Germinal center (tissue), 1 donor: ENCODE measurements around the gene TCF4.

Source experiments
- DNase-seq: peaks from one replicate; pipeline ENCODE4 v3.0.0; 2012; ENCODE audit warnings: mixed read lengths, low spot score

Gene TCF4

DNA sequence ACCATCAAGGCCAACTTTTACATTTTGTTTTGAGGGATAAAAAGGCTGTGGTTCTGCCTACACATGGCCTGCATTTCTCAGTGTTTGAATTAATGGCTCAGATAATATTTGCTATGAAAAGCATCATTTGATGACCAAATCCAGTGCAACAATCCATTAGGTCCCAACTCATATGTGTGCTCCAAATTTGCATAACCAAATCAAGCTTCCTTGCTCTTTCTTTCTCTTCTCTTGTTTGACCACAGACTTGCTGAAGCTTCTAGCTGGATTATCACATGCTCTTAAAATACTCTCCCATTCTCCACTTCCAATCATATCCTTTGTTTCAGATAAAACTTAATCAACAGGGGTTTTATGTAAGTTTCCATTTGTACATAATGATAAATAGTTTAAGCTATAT, 147.0 kb downstream of the TCF4 start:
- no peak for DNase-seq

DNA sequence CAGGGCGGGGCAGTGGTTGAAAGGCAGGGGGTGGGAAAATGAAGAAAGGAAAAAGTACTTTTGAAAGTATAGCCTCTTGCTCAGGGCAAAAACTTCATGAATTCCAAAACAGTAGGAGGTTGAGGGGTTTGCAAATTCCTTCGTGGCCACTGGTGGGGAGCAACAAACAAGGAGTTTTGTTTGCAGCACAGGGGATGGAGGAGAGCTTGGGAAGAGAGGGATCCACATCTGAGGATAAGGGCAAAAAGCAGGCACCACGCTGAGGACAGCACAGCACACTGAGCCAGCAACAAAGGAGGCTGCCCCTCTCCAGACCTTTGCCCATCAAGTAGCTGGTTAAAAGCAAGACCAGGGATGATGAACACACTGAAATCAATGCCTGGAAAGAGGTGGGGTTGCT, 148.9 kb downstream of the TCF4 start:
- DNase-seq: no peak

DNA sequence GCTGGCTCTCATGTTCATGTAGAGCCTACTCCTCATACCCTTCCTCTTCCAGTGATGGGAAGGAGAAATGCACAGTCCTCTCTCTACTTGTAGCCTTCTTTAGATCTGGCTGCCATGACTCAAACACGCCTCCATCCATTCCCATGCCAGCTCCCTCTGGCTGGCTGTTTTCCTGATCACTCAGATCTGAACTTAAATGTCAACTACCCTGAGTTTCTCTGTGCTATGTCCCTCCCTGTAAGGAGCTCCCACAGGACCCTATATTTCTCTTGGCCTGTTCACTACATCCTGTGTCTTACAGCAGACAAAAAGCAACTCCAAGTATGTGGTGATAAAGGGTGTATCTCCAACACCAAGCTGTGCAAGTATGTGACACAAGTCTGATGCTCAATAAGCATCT, 152.4 kb downstream of the TCF4 start:
- no peak for DNase-seq

DNA sequence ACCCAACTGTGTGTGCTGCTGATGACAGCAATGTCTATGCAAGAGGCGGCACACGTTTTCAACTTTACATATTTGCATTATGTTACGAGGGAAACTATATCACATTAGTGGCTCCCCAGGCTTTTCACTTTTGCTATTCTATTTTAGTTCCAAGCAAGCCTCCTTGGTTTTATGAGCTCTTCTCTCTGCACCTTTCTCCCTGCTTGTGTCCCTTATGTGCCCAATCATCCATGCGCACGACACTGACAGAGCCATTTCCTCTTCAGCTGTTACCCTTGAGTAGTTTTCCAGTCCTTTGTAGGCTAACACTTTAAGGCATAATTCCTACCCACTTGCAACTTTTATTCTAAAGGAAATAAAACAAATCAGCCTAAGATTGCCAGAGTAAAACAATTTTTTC, 154.3 kb downstream of the TCF4 start:
- DNase-seq: peak; percentile 29

DNA sequence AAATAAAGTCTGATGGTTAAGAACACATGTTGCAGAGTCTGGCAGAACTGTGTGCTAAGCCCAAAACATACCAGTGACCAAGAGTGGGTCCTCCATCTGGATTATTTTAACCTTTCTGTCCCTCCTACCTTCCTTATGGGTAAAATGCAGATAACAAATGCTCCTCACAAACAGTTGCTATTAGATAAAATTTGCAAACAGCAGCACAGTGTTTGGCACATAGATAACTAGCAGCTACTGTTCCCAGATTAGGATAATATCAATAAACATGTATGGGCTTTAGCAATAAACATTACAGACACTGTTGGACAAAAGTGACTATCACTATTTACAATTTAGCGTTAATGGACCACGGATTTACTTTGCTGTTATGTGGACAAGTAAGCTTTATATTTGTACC, 154.9 kb downstream of the TCF4 start:
- no peak for DNase-seq

DNA sequence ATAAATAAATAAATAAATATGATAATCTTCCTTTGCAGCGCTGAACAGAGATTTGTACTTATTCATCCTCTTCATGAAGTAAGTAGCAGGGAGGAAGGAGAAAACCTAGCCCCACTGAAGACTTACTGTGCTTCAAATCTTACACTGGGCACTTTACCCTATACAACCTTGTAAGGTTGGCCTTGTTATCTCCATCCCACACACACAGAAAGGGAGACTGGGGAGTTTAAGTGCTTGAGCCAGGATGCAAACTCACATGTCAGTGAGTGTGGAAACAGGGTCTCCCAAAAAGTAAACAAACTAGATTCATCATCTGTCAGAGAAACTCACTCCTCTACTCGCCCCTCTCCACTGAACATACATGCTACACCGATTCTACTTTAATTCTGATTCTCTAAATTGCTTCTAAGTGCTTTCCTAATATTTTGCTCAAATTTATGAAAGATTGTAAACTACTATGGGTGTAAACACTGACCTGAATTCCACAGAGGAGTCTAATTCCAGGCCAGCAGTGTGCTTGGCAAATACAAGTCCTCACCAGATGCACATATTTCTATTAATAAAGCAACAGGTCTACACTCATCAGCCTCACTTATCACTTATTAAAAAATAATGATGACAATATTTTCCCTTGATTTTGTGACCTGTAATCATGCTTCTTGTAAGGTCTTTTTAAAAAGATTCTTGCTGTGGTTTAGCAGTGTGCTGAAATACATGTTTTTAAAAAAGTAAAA, 155.5 kb downstream of the TCF4 start:
- no peak for DNase-seq

DNA sequence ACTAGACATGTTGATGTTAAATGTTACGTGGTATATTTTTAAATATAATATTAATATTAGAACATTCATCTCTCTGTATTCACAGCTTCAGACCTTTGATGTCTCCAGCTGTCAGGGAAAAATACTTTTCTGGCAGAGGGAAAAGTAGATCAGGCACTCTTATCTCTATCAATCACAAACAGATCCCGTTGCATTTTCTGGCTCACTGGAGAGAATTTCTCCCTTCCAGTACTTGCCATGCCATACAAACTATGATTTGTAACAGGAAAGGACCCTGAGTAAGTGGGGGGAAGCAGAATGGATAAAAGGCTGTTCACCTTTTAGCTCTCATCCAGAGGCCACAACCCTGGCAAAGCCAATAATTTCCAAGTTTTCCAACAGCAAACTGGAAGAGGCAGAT, 158.0 kb downstream of the TCF4 start:
- DNase-seq: no peak

DNA sequence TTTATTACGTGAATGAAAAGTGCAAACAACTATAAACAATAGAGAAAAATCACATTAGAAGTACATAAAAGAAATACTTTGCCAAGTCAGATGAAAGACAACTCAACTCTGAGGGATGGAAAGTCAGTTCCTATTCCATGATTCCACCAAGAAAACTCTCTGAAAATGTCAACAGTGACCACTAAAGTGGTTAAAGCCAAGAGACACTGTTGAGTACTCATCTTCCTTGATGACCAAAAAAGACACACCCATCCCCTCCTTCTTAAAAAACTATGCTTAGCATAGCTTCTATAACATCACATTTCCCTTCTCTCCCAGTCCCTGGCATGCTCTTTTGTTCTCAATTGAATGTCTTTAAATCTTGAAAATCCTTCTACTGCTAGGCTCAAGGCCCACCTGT, 160.0 kb downstream of the TCF4 start:
- no peak for DNase-seq

DNA sequence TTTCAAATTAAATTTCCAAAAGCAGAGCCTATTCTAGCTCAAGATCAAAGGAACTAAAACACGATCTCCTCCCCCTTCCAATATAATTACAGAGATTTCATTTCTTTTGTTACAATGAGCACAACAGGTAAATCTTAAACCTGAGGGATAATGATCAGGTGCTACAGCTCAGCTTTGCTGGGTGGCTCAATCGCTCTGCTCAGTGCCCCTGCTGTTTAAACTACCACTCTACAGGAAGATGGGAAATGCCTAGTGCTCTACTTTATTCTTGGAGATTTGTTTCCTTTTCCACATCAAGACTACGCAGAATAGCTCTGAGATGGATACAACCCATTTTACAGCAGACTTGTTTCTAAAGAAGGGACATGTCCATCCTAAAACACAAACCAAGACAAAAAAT, 162.3 kb downstream of the TCF4 start:
- no peak for DNase-seq

DNA sequence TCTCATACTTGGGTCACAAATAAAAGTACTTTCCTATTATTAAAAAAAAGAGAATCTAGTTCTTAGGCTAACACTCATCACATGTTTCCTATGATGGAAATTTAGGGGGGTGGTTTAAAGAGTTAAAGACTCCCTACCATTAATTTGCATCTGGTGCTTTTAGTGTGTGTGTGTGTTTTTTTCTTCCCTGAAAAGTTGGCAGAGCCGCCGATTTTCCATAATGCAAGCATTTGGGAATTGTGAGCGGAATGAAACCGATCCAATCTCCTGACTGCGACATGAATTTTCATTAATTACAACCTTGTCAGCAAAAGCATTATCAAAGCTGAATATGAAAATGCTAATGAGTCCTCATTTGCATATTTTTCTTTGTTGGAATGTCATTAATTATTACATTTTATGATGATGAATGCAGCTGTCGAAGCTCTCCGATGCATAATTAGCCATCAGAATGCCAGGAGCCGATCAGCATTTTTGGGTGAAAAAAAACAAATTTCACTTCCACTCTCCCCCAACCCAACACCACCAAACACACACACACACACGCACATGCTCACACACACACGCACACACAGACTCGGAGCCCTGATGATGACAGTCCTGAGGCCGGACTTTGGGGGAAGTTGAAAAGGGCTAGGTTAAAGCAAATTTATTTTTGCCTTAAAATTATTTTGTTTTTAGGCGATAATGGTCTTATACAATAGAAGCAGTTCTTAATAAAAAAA, 165.4 kb downstream of the TCF4 start:
- no peak for DNase-seq

DNA sequence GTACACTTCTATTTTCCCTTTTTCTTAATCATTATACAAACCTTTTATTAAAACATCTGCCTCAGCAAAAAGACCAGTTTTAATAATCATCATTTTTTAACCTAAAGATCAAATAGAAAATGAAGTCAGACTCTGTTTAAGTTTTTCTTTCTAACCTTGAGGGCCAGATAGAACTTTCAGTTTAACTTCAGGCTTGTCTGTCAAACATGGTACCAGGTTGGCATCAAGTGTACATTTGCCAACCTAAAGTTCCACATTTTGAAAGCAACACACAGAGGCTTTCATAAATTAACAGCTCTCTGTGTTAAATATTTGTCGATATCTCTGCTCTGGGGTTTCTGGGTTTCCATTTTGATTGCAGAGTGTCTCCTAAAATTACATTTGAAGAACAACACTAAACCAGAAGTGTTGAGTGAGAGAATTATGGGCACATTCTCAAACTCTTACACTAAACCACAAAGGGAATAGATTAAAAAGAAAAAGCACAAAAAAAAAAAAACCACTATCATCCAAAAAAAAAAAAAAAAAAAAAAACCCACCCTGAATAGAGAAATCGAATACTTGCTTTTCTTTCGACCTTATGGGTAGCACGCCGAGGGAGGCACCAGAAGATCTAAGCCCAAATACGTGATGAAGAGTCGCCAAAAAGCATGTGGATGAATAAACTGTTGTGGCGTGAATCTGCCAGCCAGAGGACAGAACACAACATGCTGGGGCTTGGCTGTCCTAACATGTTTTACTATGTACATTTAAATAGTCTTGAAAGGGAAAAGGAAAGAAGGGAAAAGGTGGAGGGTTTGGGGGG, 166.2 kb downstream of the TCF4 start:
- no peak for DNase-seq

DNA sequence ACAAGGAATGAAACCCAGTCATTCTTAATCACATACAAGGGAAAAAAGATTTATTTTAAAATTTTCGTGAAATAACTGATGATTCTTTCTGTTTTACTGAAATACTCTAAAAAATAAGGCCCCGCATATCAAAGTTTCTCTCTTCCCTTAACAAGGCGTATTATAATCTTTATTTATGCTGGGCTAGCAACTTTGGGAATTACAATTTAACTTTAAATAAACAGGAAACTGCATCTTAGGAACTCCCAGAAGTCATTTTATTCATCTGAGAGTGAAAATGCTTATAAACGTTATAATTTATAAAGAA, 166.7 kb downstream of the TCF4 start:
- DNase-seq: no peak

DNA sequence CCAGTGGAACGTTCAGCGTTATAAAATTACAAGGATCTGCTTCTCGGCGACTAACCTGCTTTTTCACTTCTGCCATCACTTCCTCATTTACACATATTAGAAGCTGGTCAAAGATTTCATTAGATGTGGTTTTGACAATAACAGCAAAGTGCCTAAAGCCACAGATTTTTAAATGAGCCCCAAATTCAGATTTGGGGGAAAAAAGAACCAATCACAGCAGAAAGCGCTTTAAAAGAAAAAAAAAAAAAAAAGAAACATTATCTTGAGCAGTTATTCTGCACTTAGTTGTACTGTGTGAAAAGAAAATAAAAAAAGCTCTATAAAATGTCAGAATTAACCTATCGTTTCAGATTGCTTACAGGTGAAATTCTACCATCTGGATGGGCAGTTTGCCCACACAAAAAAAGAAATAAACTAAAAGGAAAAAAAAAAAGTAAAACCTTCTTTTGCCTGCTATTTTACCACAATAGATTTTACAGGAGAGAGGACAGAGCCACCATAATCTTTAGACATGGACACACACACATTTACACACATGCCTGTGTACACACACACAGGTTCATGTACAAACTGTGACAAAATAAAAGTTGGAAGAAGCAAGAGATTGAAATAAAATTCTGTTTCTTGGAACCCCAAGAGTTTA, 167.2 kb downstream of the TCF4 start:
- DNase-seq: peak; percentile 31

DNA sequence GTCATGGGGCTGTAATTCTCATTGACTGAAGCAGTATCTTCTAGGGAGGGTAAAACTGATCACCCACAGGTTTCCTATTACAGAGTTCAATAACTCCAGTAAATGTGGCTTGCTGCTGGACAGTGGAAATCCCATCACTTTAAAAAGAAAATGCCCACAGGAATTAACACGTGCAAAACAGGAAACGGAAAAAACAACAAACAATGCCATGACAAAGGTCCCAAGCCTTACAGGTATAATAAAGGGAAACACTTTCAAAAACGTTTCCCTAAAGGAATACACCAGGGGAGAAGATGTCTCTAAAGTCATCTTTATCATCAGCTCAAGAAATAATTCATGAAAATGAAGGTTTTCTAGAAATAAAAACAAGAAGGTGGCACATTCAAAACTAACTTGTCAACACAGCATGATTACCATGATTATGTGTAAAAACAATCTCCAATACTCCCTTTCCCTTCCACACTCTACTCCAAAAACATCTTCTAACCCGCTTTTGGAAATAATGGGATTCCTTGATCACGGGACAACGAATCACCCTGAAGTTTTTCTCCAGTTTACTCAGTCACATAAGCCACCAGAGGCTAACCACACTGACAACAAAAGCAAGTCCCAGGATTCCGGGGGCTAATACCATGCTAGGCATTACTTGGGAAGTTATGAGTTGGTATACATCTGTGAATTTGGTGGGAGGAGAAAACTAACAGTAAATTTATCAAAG, 167.9 kb downstream of the TCF4 start:
- no peak for DNase-seq

DNA sequence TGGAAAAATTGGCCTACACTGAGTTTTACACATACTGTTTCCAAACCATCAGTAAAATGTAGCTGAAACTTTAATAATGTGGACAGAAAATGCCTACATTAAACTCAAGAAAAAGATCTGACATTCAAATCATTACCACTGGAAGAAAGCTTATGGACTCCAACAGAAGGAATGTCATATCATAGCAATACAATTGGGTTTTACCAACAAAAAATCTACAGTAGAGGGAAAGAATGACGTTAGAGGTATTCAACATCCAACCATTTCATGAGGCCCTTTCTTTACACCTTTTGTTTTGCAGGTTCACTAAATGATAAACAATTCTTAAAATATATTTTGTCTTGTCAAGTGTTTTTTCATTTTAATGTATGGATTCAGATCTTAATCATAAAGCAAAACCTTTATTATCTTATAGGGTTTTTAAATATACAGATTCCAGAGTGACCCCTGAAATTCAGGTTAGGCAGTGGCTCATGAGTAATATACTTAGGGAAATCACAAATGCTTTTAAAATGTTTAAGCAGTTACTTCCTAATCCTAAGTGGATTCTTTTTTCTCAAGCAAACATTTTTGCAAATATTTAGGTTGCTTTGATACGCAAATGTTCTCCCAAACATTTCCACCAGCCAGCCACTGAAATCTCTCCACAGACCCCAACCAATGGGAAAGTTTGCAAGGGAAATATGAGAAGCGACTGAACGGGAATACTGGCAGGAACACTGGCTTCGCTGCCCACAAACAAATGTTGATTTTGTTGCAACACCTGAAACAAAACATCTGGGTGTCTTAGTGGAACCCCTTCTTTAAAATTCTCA, 168.7 kb downstream of the TCF4 start:
- DNase-seq: no peak

DNA sequence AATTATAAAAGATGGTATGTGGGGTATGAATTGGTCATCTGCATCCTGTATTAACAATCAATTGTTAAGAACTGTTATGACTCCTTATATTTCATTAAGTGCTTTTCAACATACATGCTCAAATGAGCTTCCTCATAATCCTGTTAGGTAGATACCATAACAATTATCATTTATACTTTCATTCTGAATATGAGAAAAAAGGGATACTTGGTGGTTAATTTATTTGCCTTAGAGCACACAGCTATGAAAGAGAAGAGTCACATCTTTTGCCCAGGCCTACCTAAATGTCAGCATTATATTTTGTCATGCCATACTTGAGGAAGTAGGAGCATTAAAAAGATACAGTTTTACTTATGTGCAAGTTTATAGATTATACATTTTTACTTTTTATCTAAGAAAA, 169.6 kb downstream of the TCF4 start:
- no peak for DNase-seq

DNA sequence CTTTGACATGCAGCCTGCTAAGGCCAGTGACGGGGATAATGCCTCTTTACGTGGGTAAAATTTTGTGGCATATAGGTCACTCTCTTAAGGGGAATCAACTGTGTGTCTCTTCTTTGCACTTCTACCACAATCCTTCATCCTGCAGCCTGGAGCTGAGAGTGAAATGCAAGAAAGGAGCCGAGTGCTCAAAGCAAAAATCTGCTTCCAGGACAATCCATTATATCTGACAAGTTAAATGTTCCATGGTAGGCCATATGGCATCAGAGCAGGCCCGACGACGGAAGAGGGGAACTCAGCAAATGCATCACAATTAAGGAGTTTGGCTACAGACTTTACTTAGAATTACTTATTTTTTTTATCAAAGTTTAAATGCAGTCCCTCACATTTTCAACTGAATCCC, 171.2 kb downstream of the TCF4 start:
- DNase-seq: no peak

DNA sequence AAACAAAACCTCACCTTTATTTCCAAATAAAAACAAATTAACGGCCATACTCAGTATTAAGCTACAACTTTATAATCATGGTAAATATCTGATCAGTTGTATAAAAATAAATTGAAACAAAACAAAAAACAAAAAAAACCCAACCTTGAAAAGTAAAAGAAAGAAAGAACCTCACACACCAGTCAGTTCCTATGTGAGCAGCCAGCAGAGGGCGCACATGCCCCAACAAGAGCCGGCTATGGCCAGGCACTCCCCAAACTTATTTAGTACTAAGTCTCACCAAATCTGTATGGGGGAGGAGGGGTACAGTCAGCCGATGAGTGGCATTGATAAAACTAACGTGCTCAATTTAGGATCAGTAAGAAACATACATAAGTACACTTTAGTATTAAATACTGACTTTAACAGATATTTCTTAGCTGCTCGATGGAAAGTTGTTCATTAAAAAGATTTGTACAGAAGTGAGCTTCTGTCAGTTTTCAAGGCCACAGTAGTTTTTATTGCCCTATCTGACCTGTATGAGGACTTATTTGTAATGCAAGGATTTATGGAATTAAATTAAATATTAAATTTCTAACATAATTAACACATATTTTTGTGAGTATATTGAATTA, 172.6 kb downstream of the TCF4 start:
- DNase-seq: peak; percentile 61

DNA sequence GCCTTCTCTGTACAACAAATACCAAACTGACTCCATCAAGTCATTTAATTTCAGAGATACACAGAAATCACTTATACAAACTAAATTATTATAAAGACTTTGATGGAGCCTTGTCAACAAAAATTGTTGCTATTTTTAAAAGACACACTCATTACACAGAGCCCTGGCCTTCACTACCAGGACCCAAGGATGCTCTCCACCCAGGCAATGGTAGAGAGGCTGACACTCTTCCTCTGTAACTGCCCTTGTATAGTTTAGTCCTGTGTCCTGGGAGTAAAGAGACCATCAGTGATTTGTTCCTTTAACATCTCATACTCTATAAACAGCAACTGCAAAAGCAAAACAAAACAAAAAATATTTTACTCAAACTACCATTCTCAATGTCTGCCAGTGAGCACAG, 173.5 kb downstream of the TCF4 start:
- no peak for DNase-seq

DNA sequence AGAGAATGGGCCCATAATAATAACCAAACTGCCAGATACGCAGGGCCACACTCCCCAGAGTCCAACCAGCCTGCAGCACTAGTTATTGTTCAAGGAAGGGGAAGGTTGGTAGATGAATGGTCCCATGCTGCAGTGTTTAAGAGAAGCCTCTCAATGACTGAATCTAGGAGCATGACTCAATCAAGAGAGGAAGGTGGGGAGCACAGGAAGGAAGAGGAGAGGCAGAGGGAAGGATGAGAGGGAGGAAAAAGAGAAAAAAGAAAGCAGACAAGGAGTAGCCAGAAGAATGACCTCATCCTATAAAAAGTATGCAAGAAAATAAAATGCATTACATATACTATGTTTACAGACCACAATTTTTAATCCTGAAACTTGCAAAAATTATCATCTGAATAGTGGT, 174.5 kb downstream of the TCF4 start:
- no peak for DNase-seq
